NAMALWA (cell line): ENCODE measurements around the gene PSMD9.
"Not testable (repeated sequence)": the region's sequence is repeated elsewhere in the genome, so short reads cannot be mapped to it uniquely, and the experiment has no call there.

Experiments used
- DNase-seq: peaks from one replicate; pipeline ENCODE4 v3.0.0-alpha.2; 2015; ENCODE audit warnings: low spot score

The PSMD9 gene

GRCh38 chr12:121873216-121873569, 15.4 kb upstream of the PSMD9 start:
- DNase-seq = no peak

- DNase-seq = no peak
Measured at GRCh38 chr12:121874071-121874470, 14.5 kb upstream of the PSMD9 start.

- no peak for DNase-seq
Measured at GRCh38 chr12:121875582-121875981, 13.0 kb upstream of the PSMD9 start.

- not testable (repeated sequence) for DNase-seq
Measured at GRCh38 chr12:121876080-121876447, 12.5 kb upstream of the PSMD9 start.

- DNase-seq = no peak
Measured at GRCh38 chr12:121883315-121883660, 5.3 kb upstream of the PSMD9 start.

- not testable (repeated sequence) for DNase-seq
Measured at GRCh38 chr12:121885129-121885528, 3.5 kb upstream of the PSMD9 start.

- no peak for DNase-seq
Measured at GRCh38 chr12:121888083-121888477, 510 bp upstream of the PSMD9 start.

GRCh38 chr12:121889274-121889624, 659 bp downstream of the PSMD9 start:
- DNase-seq = no peak

GRCh38 chr12:121889661-121890060, 1.1 kb downstream of the PSMD9 start:
- DNase-seq = peak; percentile 25

- no peak for DNase-seq
Measured at GRCh38 chr12:121892673-121893561, 4.3 kb downstream of the PSMD9 start.

GRCh38 chr12:121893961-121894460, 5.4 kb downstream of the PSMD9 start:
- DNase-seq = peak; percentile 30

- peak; percentile 55 for DNase-seq
Measured at GRCh38 chr12:121894633-121895032, 6.0 kb downstream of the PSMD9 start.

GRCh38 chr12:121898287-121898686, 9.7 kb downstream of the PSMD9 start:
- DNase-seq = no peak

- no peak for DNase-seq
Measured at GRCh38 chr12:121899590-121899989, 11.0 kb downstream of the PSMD9 start.

- DNase-seq = peak; percentile 41
Measured at GRCh38 chr12:121903202-121903601, 14.6 kb downstream of the PSMD9 start.

- DNase-seq = no peak
Measured at GRCh38 chr12:121905746-121906145, 17.2 kb downstream of the PSMD9 start.

- DNase-seq = no peak
Measured at GRCh38 chr12:121908702-121909101, 20.1 kb downstream of the PSMD9 start.

- DNase-seq = no peak
Measured at GRCh38 chr12:121911824-121912585, 23.4 kb downstream of the PSMD9 start.

GRCh38 chr12:121915841-121916321, 27.3 kb downstream of the PSMD9 start:
- DNase-seq = no peak

GRCh38 chr12:121916719-121917118, 28.1 kb downstream of the PSMD9 start:
- peak; percentile 86 for DNase-seq

- peak; percentile 98 for DNase-seq
Measured at GRCh38 chr12:121917950-121918678, 29.5 kb downstream of the PSMD9 start, which contains the start of gene CFAP251. Gene CFAP251, plus strand, starts transcription at chr12:121918592. Its CDS starts 2,714 bp downstream, at chr12:121921306.

- DNase-seq = peak; percentile 79
Measured at GRCh38 chr12:121918679-121919038, 30.1 kb downstream of the PSMD9 start.
